A673 (cell line): ENCODE results near the gene SINHCAF.

Experiments used
- CTCF ChIP-seq: fragments of 300-800, 200-600 bp; sonication (generic); conservative IDR thresholded peaks from 2 replicates; pipeline ENCODE4 v1.5.1; 2017; ENCODE audit warnings: low read depth, mild to moderate bottlenecking, antibody characterized with exemption, low read length, moderate library complexity, mixed read lengths
- EZH2 ChIP-seq: fragments of 200-600 bp; sonication (generic); IDR thresholded peaks from 2 replicates; pipeline ENCODE4 v1.6.1; 2017; ENCODE audit warnings: borderline replicate concordance, low read depth, mild to moderate bottlenecking, mixed read lengths, antibody characterized with exemption, low read length; ENCODE audit not compliant: poor library complexity, severe bottlenecking

- no peak for TF ChIP-seq CTCF
- TF ChIP-seq EZH2 = no peak
These were observed 13.5 kb downstream of the SINHCAF start for GRCh38 chr12:31312431-31312830.
